Left renal cortex interstitium (tissue), 4 donors: Measurements from ENCODE around the gene HSPA1A. TPM values are rescaled to one million over a fixed set of nuclear protein-coding genes. Genes with fewer than 3 reads are reported as not detected.
A peak's percentile ranks its signal among the peaks of the same experiment; 100 is the strongest.

Experiments
- DNase-seq, 4 donors: peaks; one replicate each; pipeline ENCODE4 v3.0.0-alpha.2; 2013; ENCODE audit warnings: low read depth in 4 of 4, low spot score in 2 of 4, missing footprints in 1 of 4
- polyA plus RNA-seq, 4 donors: library from polyadenylated mRNA; unstranded; fragments of 120-200 nt; gene quantifications; one replicate each; pipeline ENCODE4 v1.2.1, GENCODE V29; 2013; ENCODE audit not compliant: insufficient read length in 4 of 4

The HSPA1A gene
- 100 to 1,000 TPM in 3 of 4 donors, 10 to 100 TPM in 1; 92.5 to 123 (median 116) TPM for polyA plus RNA-seq

GRCh38 chr6:31815025-31815838 lies at the start of gene HSPA1A, which contains the start of gene HSPA1L:
TSS of gene HSPA1A (plus strand) at chr6:31815543. CDS start at chr6:31815757, 214 bp downstream.
TSS of gene HSPA1L (minus strand) at chr6:31815283. CDS start at chr6:31811972, 3,311 bp downstream.
- peak; percentile 90 to 98 (median 94) for DNase-seq

DNA sequence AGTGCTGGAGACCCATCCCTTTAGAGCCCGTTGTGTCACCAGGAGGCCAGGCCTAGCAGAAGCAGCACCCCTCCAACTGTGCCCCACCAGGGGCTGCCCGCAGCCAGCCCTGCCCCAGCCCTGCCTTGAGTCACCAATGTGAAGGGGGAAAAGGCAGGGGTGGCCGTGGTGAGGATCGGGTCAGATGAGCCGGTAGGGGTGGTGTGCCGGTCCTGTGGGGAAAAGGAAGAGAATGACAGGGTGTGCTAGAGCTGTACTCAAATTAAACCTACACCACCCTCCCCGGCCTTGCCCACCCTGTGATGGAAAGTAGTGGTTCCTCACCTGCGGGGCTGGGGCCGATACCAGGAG lies 49.8 kb upstream of the HSPA1A start:
- no peak for DNase-seq

DNA sequence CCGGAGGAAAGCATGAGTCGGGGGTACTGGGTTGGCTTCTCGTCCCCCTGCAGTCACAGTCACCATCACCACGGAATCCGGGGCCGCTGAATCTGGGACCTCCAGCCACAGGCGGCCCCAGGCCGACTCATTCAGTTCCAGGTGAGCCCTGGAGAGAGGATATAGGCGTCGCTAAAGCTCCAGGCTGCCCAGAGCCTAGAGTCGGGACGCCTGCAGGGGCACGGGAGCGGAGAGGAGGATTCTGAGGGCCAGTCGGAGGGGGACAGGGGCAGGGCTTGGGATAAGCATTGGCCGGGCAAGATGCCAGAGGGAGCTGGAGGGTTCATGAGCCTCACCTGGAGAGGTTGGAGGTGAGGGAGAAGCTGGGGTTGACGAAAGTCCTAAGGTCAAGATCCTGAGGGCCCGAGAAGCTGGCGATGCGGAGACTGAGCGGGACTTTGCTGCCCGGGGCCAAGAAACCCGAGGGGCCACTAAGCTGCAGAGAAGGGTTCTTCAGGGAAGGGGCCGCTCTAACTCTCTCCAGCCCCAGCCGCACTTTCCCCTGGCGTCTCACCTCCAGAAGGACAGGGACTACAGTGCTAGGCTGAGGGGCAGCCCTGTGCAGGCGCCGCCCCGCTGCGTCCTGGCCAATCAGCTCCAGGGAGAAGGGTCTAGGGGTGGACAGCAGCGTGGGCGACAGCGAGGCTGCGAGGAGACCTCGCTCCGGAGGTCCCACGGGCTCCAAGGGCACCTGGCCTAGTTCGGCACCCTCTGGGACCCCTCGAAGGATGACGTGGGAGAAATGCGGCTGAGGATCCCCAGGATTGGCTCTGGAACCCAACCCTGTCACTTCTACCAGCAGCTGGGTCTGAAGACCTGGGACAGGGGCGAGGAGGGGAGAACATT lies 49.2 kb upstream of the HSPA1A start:
- no peak for DNase-seq

DNA sequence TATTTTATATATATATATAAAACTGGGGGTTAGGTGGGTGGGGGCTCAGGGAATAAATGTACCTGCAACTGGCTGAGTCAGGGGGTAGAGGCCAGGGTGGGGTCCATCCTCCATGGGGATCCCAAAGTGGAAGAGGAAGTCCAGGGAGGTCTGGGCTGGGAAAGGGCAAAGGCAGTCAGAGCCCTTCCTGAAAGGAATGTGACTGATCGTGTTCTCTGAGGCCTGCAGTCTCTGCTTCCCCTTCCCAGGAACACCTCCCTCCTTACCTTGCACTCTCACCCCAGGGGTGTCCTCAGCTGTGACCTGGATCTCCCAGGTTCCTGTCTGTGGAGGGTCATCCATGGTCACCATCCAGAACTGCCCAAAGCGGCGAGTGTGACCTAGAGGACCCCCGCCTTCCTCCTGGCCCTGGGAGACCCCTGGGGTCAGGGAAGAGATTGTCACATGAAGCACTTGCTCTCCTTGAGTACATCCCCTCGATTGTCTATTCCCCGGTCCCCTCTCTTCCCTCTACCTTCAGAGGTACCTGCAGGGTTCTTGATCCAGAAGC lies 48.2 kb upstream of the HSPA1A start:
- DNase-seq: no peak

GRCh38 chr6:31768363-31769257 lies 46.7 kb upstream of the HSPA1A start:
- no peak for DNase-seq

GRCh38 chr6:31769684-31770371 lies 45.5 kb upstream of the HSPA1A start:
- no peak for DNase-seq

DNA sequence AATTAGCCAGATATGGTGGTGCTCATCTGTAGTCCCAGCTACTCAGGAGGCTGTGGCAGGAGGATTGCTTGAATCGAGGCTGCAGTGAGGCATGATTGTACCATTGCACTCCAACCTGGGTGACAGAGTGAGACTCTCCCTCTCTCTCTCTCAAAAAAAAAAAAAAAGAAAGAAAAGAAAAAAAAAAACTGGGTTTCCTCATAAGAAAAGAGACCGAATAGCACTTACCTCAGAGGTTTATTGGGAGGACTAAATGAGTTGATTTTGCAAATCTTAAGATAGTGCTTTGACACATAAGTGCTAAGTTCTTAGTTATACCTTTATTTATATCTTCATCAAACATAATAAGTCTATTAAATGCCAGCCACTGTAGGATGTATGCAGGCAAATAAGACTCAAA lies 44.5 kb upstream of the HSPA1A start:
- DNase-seq: no peak

GRCh38 chr6:31771992-31772358 lies 43.4 kb upstream of the HSPA1A start:
- DNase-seq: no peak

DNA sequence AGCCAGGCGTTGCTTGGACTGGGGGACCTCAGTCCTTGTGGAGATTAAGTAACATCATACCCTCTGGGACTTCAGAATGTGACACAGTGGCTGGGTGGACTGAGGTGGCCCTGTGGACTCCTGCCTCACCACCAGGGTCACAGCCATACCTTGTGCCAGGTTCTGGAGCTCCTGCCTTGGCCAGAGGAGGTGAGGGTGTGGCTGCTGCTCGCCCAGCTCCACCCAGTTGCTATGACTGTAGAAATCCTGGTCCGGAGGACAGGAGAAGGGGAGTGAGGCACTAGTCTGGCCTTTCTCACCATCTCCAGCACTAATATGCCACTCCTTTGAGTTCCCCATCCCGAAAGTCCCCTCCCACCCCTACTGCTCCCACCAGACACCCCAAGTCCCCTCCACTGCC lies 40.2 kb upstream of the HSPA1A start:
- no peak for DNase-seq

DNA sequence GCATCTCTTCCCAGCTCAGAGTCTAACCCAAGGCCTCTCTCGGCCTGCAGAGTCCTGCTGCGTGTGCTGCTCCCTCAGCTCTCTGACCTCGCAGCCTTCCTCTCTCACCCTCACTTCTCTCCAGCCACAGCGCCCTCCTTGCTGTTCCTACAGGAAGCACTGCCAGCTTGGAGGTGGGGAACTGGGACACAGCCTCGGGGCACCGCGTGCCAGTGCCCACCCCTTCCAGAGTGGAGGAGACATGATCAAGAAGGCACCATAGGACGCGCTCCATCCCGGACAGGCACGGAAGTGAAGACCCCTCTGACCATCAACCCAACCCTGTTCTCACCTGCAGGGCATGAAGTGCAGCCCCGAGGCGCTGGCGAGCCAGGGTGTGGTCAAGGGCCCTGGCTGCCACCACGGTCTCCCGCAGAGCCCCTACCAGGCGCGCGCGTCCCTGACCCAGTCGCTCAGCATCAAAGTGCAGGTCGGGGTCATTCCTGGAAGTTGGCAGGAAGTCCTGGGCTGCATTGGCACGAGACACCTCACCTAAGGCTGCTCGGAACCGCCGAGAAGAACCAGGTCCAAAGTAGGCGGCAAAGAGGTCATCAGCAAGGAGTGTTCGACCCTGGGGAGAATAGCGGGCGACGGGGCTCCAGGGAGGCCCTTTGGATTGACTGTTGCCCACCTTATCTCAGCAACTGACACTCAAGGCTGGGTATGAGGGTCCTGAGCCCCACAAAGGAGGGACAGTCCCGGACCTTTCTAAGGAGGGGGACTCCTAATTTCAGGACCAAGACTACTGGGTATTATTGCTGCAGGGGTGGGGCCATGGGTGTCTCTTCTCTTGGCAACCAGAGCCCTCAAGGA lies 39.5 kb upstream of the HSPA1A start:
- no peak for DNase-seq

DNA sequence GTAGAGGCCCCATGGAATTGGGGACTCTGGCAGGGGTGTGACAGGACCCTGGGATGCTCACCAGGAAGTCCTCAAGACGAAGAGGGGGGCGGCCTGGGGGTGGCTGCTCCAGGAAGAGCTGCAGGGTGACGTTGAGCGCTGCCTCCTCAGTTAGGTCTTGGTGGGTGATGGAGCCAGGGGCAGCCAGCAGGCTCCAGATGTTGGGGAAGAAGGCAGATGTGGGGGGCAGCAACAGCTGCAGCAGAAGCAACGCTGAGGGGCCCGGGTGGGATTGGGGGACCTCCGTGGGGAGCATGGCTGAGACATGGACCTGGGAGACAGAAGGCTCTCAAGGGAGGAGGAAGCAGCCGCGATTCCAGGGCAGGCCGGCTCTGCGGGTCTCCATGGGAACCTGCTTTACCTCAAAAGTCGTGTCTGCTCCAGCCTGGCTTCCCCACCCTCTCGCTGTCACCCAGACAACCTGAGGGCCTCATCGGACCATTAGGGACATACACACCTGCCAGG lies 38.8 kb upstream of the HSPA1A start:
- DNase-seq: no peak

DNA sequence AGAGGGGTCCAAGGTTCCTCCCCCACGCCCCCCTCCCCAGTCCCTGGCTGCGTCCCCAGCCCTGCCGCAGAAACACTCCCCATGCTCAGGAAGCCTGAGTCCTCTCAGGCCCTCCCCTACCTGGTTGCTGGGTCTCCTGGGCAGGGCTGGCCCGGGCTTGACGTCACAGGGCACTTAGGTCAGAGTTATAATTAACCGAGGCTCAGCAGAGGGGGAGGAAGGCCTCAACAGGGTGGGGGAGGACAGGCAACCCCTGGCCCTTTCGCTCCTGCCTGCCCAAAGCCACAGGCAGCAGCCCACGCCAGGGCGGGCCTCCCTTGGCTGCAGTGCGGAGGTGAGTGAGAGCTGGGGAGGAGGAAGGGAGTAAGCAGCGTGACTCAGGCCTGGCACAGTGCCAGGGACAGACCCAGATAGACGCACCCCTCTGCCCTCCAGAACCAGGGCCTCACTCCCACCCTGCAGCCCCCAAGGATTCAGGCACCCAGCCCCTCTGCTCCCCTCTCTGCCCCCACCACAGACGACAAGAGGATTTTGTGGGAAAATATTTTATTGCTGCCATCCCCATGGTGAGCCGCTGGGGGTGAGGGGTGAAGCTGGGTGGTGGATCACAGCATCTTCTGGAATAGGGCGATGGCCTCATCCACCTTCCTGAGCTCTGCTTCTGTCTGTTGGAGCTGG lies 38.2 kb upstream of the HSPA1A start, which contains the start of gene VWA7:
Gene VWA7 (minus strand): TSS at position 340 of the 678 bp plus-strand sequence. CDS start 549 bp downstream, outside the sequence.
- DNase-seq: peak in 2 of 4 donors; percentile 66 to 75

- DNase-seq: no peak
These were observed 37.7 kb upstream of the HSPA1A start for GRCh38 chr6:31777667-31778050.

DNA sequence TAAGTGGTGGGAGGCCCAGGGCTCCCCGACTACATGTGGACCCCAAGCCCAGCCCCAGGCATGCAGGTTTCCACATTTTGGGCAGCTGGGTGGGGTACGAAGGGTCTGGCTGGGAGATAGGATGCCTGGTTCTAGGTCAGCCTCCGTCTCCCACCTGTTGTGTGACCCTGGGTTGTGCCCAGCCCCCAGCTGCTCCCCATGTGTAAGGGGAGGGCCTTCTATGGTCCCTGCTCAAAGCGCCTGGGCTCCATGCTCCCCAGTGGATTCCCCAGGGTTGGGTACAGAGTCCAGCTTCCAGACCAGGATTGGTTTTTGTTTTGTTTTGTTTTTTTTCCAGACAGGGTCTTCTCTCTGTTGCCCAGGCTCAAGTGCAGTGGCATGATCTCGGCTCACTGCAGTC lies 37.1 kb upstream of the HSPA1A start:
- DNase-seq: no peak

GRCh38 chr6:31778999-31779885 lies 36.1 kb upstream of the HSPA1A start:
- DNase-seq: no peak

DNA sequence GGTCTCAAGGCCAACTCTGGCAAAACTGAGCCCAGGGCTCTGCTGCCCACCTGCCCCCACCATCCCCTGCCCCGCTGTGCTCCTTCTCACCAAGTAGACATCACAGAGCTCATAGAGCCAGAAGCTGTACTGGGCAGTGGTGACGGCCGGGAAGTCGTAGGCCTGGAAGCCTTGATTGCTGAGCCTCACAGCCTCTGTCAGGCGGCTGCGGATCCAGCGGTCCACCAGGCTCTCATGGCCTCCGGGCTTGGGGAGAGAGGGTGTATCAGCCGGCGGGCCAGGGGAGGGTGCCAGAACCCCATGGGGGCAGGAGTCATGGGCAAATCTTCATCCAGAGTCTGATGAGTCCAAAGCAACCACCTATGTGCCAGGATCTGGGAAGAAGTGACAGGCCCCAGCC lies 35.4 kb upstream of the HSPA1A start:
- no peak for DNase-seq
